DOHH2 (cell line): ENCODE measurements around the gene RIPK1.
A peak's percentile ranks its signal among the peaks of the same experiment; 100 is the strongest.

Experiments
- H3F3A ChIP-seq: fragments of 200-600 bp; sonication (generic), shearing (Covaris generic); 2 replicates; pipeline ENCODE4 v1.6.0; 2016; ENCODE audit warnings: antibody characterized with exemption, mild to moderate bottlenecking; ENCODE audit not compliant: control insufficient read depth, insufficient read depth
- H3K27ac ChIP-seq: fragments of 200-600 bp; sonication (generic); 2 replicates; pipeline ENCODE4 v1.5.1; 2014; ENCODE audit warnings: low read depth, mild to moderate bottlenecking, low read length, moderate library complexity
- H3K27me3 ChIP-seq: fragments of 200-600 bp; sonication (generic); 2 replicates; pipeline ENCODE4 v1.6.1; 2014; ENCODE audit warnings: mild to moderate bottlenecking, low read length, mixed read lengths; ENCODE audit not compliant: control insufficient read depth
- H3K36me3 ChIP-seq: fragments of 200-600 bp; sonication (generic); 2 replicates; pipeline ENCODE4 v1.6.1; 2014; ENCODE audit warnings: mild to moderate bottlenecking, low read length, moderate library complexity, mixed read lengths; ENCODE audit not compliant: control insufficient read depth
- H3K4me1 ChIP-seq: fragments of 200-600 bp; sonication (generic); 2 replicates; pipeline ENCODE4 v1.6.1; 2014; ENCODE audit warnings: mild to moderate bottlenecking, low read length, mixed read lengths; ENCODE audit not compliant: control insufficient read depth
- H3K4me2 ChIP-seq: fragments of 200-600 bp; sonication (generic); 2 replicates; pipeline ENCODE4 v1.6.0; 2014; ENCODE audit warnings: mild to moderate bottlenecking, low read length, moderate library complexity
- H3K4me3 ChIP-seq: fragments of 200-600 bp; sonication (generic); 2 replicates; pipeline ENCODE4 v1.5.1; 2014; ENCODE audit warnings: mild to moderate bottlenecking, low read length, mixed read lengths
- H3K79me2 ChIP-seq: fragments of 200-600 bp; sonication (generic); 2 replicates; pipeline ENCODE4 v1.6.1; 2014; ENCODE audit warnings: mild to moderate bottlenecking, low read length, mixed read lengths; ENCODE audit not compliant: control insufficient read depth
- H3K9me2 ChIP-seq: fragments of 200-600 bp; sonication (generic); replicated peaks from 2 replicates; pipeline ENCODE4 v1.6.1; 2014; ENCODE audit warnings: mild to moderate bottlenecking, low read length, mixed read lengths; ENCODE audit not compliant: control insufficient read depth
- H3K9me3 ChIP-seq: fragments of 200-600 bp; sonication (generic); 2 replicates; pipeline ENCODE4 v1.6.1; 2014; ENCODE audit warnings: antibody characterized with exemption, low read length, mixed read lengths; ENCODE audit not compliant: control insufficient read depth, insufficient read depth
- H4K20me1 ChIP-seq: fragments of 200-600 bp; sonication (generic); 2 replicates; pipeline ENCODE4 v1.6.0; 2014; ENCODE audit warnings: low read depth, mild to moderate bottlenecking, antibody characterized with exemption, low read length, moderate library complexity; ENCODE audit not compliant: control insufficient read depth, insufficient read depth
- CTCF ChIP-seq: fragments of 200-600 bp; sonication (generic); IDR thresholded peaks from one replicate; pipeline ENCODE4 v1.5.1; 2014; ENCODE audit warnings: antibody characterized with exemption, mild to moderate bottlenecking, low read depth, low read length; ENCODE audit not compliant: poor library complexity, severe bottlenecking
- EZH2phosphoT487 ChIP-seq: fragments of 200-600 bp; sonication (generic); IDR thresholded peaks from 2 replicates; pipeline ENCODE4 v1.6.1; 2017; ENCODE audit warnings: borderline replicate concordance, mild to moderate bottlenecking, antibody characterized with exemption, low read length, moderate library complexity, mixed read lengths

RIPK1 gene

DNA sequence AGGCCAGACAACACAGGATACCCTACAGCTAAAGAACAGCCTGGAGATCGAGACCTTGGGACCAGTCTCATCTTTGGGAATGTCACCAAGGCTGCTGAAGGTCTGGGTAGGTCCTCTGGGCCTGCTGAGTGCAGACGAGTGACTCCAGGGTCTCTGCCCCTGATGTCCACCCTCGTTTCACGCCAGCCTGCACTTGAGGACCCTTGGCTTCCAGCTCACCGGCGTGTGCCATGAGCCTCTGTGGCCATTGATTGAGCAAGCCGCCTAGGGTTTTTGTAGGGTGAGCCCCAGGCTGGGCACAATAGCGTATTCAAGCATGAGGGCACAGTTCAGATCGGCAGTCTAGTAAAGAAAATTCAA is 54.5 kb downstream of the RIPK1 start:
- Histone ChIP-seq H4K20me1 (no peaks in the 10 kb centered on the region), H3K4me2 (no peak overlapping the region), H3K36me3 (peaks cover 4% of the 10 kb centered on the region; the same call in 1 of the 2 replicates), H3K27ac (no peak overlapping the region), H3K4me1 (peaks cover 62% of the 10 kb centered on the region), H3K4me3 (no peak overlapping the region), H3F3A (peaks cover 15% of the 10 kb centered on the region), H3K27me3 (no peaks in the 10 kb centered on the region), H3K79me2 (peaks cover 10% of the 10 kb centered on the region), H3K9me2 (no peaks in the 10 kb centered on the region), H3K9me3 (no peaks in the 10 kb centered on the region)
- TF ChIP-seq CTCF, result no peak

- peaks cover 16% of the 10 kb centered on the region for H3K36me3 ChIP-seq
- H3K27ac ChIP-seq, result peak overlapping the region; percentile 34
- H4K20me1 ChIP-seq, result no peaks in the 10 kb centered on the region
- TF ChIP-seq CTCF, result no peak
- TF ChIP-seq EZH2phosphoT487, result no peak
- no peaks in the 10 kb centered on the region for H3K27me3 ChIP-seq
- H3F3A ChIP-seq, result peaks cover 13% of the 10 kb centered on the region
- no peaks in the 10 kb centered on the region for H3K9me2 ChIP-seq
- H3K79me2 ChIP-seq, result no peaks in the 10 kb centered on the region
- peak overlapping the region; percentile 34 for H3K4me2 ChIP-seq
- H3K9me3 ChIP-seq, result no peaks in the 10 kb centered on the region
- H3K4me3 ChIP-seq, result peak overlapping the region; percentile 29
- H3K4me1 ChIP-seq, result peaks cover 59% of the 10 kb centered on the region
These were observed 56.4 kb downstream of the RIPK1 start for GRCh38 chr6:3124667-3125066.

- Histone ChIP-seq H3K9me2 (no peaks in the 10 kb centered on the region), H3K4me2 (peak overlapping the region; percentile 34), H3K4me3 (no peak overlapping the region), H3K27ac (peak overlapping the region; percentile 34), H4K20me1 (no peaks in the 10 kb centered on the region), H3K9me3 (no peaks in the 10 kb centered on the region), H3F3A (peaks cover 13% of the 10 kb centered on the region), H3K36me3 (peaks cover 26% of the 10 kb centered on the region), H3K4me1 (peaks cover 49% of the 10 kb centered on the region), H3K79me2 (no peaks in the 10 kb centered on the region), H3K27me3 (no peaks in the 10 kb centered on the region)
- TF ChIP-seq EZH2phosphoT487, result no peak
- no peak for TF ChIP-seq CTCF
These were observed 57.5 kb downstream of the RIPK1 start for GRCh38 chr6:3125815-3126214.
